Activated T-helper 1 cell treated with anti-CD3 and anti-CD28 coated beads, Interleukin-12 subunit alpha, Interleukin-12 subunit beta, Interleukin-2, Interleukin-4 antibody, amounts not matched to agents 30 ng/mL and 10 ng/mL and 1 ng/mL, durations not matched to agents 14 hours and 24 hours and 36 hours (primary cell): ENCODE data around the gene COL23A1. TPM values are rescaled to one million over a fixed set of nuclear protein-coding genes. Genes with fewer than 3 reads are reported as not detected.

ENCODE experiments used
- DNase-seq: peaks from one replicate; pipeline ENCODE4 v3.0.0; 2021; ENCODE audit warnings: low spot score
- H3K27ac Mint-ChIP-seq: one replicate; pipeline ENCODE4 v1.8.0; 2021; ENCODE audit warnings: mild to moderate bottlenecking, mixed read lengths
- H3K27me3 Mint-ChIP-seq: one replicate; pipeline ENCODE4 v1.8.0; 2022; ENCODE audit warnings: mild to moderate bottlenecking, moderate library complexity, mixed read lengths; ENCODE audit not compliant: insufficient read depth
- H3K36me3 Mint-ChIP-seq: one replicate; pipeline ENCODE4 v1.8.0; 2021; ENCODE audit warnings: low read depth, mixed read lengths
- H3K4me1 Mint-ChIP-seq: one replicate; pipeline ENCODE4 v1.8.0; 2021; ENCODE audit warnings: low read depth, mixed read lengths
- H3K4me3 Mint-ChIP-seq: one replicate; pipeline ENCODE4 v1.8.0; 2021; ENCODE audit warnings: mild to moderate bottlenecking, moderate library complexity, mixed read lengths
- H3K9me3 Mint-ChIP-seq: one replicate; pipeline ENCODE4 v1.8.0; 2021; ENCODE audit warnings: mixed read lengths
- intact Hi-C: fragments of 100-400 bp; cut with micrococcal nuclease; formaldehyde crosslinking; loops from one replicate; pipeline ENCODE4 v1.15.1; 2024
- total RNA-seq: library from RNA; stranded (reverse); gene quantifications from 2 replicates; pipeline ENCODE4 v1.2.3, GENCODE V29; 2022

COL23A1 gene
- total RNA-seq, 1 donor from 2014 or later, result not detected

GRCh38 chr5:178285399-178286225 lies 304.6 kb downstream of the COL23A1 start:
- Mint-ChIP-seq H3K27me3 (peaks cover 4% of the 10 kb centered on the region), H3K9me3 (peaks cover 11% of the 10 kb centered on the region), H3K4me3 (no peak overlapping the region), H3K36me3 (no peaks in the 10 kb centered on the region), H3K27ac (no peak overlapping the region), H3K4me1 (no peaks in the 10 kb centered on the region)
- DNase-seq, result no peak
- intact Hi-C loops, result no loop called here

- Mint-ChIP-seq H3K27me3 (peaks cover 4% of the 10 kb centered on the region), H3K36me3 (no peaks in the 10 kb centered on the region), H3K4me1 (peaks cover under 1% of the 10 kb centered on the region), H3K9me3 (peaks cover 11% of the 10 kb centered on the region), H3K4me3 (no peak overlapping the region), H3K27ac (no peak overlapping the region)
- no peak for DNase-seq
- intact Hi-C loops, result no loop called here
Observed at GRCh38 chr5:178284996-178285395, 305.2 kb downstream of the COL23A1 start.

- intact Hi-C loops, result no loop called here
- peaks cover 5% of the 10 kb centered on the region for H3K4me1 Mint-ChIP-seq
Observed at GRCh38 chr5:178284093-178284675, 306.0 kb downstream of the COL23A1 start.

GRCh38 chr5:178283520-178283919 lies 306.7 kb downstream of the COL23A1 start:
- Mint-ChIP-seq H3K9me3 (peaks cover 11% of the 10 kb centered on the region), H3K4me1 (peaks cover 5% of the 10 kb centered on the region), H3K27ac (no peak overlapping the region), H3K27me3 (peaks cover 7% of the 10 kb centered on the region), H3K4me3 (no peak overlapping the region), H3K36me3 (no peaks in the 10 kb centered on the region)
- intact Hi-C loops, result no loop called here
- no peak for DNase-seq

More at GRCh38 chr5:178284093-178284675, 306.0 kb downstream of the COL23A1 start:
- DNase-seq, result no peak
- H3K27ac Mint-ChIP-seq, result no peak overlapping the region
- peaks cover 11% of the 10 kb centered on the region for H3K9me3 Mint-ChIP-seq
- H3K27me3 Mint-ChIP-seq, result peaks cover 7% of the 10 kb centered on the region
- no peak overlapping the region for H3K4me3 Mint-ChIP-seq
- H3K36me3 Mint-ChIP-seq, result no peaks in the 10 kb centered on the region

- peaks cover 11% of the 10 kb centered on the region for H3K9me3 Mint-ChIP-seq
- no peak overlapping the region for H3K27ac Mint-ChIP-seq
- H3K4me1 Mint-ChIP-seq, result peaks cover 5% of the 10 kb centered on the region
- intact Hi-C loops, result no loop called here
- peaks cover 9% of the 10 kb centered on the region for H3K27me3 Mint-ChIP-seq
- H3K4me3 Mint-ChIP-seq, result no peak overlapping the region
- H3K36me3 Mint-ChIP-seq, result no peaks in the 10 kb centered on the region
- no peak for DNase-seq
Observed at GRCh38 chr5:178282391-178282790, 307.8 kb downstream of the COL23A1 start.

- Mint-ChIP-seq H3K4me1 (peaks cover 5% of the 10 kb centered on the region), H3K4me3 (no peak overlapping the region), H3K9me3 (peaks cover 11% of the 10 kb centered on the region), H3K27me3 (peaks cover 9% of the 10 kb centered on the region), H3K27ac (no peak overlapping the region), H3K36me3 (no peaks in the 10 kb centered on the region)
- no peak for DNase-seq
- intact Hi-C loops, result no loop called here
Observed at GRCh38 chr5:178281331-178281730, 308.9 kb downstream of the COL23A1 start.

- Mint-ChIP-seq H3K4me1 (peaks cover 5% of the 10 kb centered on the region), H3K27ac (no peak overlapping the region), H3K4me3 (no peak overlapping the region), H3K36me3 (no peaks in the 10 kb centered on the region), H3K9me3 (peaks cover 11% of the 10 kb centered on the region), H3K27me3 (peaks cover 9% of the 10 kb centered on the region)
- DNase-seq, result no peak
- intact Hi-C loops, result loop anchor here (1.0 kb wide), 3 partner anchors 271 to 1214 kb away; partner anchors contain the start of gene COL23A1
Observed at GRCh38 chr5:178280631-178281030, 309.6 kb downstream of the COL23A1 start.

- intact Hi-C loops, result loop anchor here (1.0 kb wide), 3 partner anchors 271 to 1214 kb away; partner anchors contain the start of gene COL23A1
- Mint-ChIP-seq H3K9me3 (peaks cover 11% of the 10 kb centered on the region), H3K4me3 (no peak overlapping the region), H3K27me3 (peaks cover 9% of the 10 kb centered on the region), H3K36me3 (no peaks in the 10 kb centered on the region), H3K27ac (no peak overlapping the region), H3K4me1 (peaks cover 5% of the 10 kb centered on the region)
- peak; percentile 33 for DNase-seq
Observed at GRCh38 chr5:178279723-178280438, 310.3 kb downstream of the COL23A1 start.

GRCh38 chr5:178279026-178279722 lies 311.0 kb downstream of the COL23A1 start:
- H3K4me3 Mint-ChIP-seq, result no peak overlapping the region
- no peak overlapping the region for H3K27ac Mint-ChIP-seq
- H3K27me3 Mint-ChIP-seq, result peaks cover 9% of the 10 kb centered on the region
- no peaks in the 10 kb centered on the region for H3K36me3 Mint-ChIP-seq
- peaks cover 5% of the 10 kb centered on the region for H3K4me1 Mint-ChIP-seq
- intact Hi-C loops, result no loop called here
- peaks cover 11% of the 10 kb centered on the region for H3K9me3 Mint-ChIP-seq
- DNase-seq, result no peak

GRCh38 chr5:178278358-178279023 lies 311.7 kb downstream of the COL23A1 start:
- H3K4me3 Mint-ChIP-seq, result no peak overlapping the region
- H3K36me3 Mint-ChIP-seq, result no peaks in the 10 kb centered on the region
- peaks cover 5% of the 10 kb centered on the region for H3K4me1 Mint-ChIP-seq
- H3K27me3 Mint-ChIP-seq, result peaks cover 9% of the 10 kb centered on the region
- intact Hi-C loops, result no loop called here
- no peak for DNase-seq
- H3K9me3 Mint-ChIP-seq, result peaks cover 4% of the 10 kb centered on the region
- H3K27ac Mint-ChIP-seq, result no peak overlapping the region

- Mint-ChIP-seq H3K36me3 (no peaks in the 10 kb centered on the region), H3K9me3 (no peaks in the 10 kb centered on the region), H3K27me3 (peaks cover 7% of the 10 kb centered on the region), H3K27ac (no peak overlapping the region), H3K4me1 (peaks cover 5% of the 10 kb centered on the region), H3K4me3 (no peak overlapping the region)
- intact Hi-C loops, result no loop called here
- no peak for DNase-seq
Observed at GRCh38 chr5:178277866-178278265, 312.3 kb downstream of the COL23A1 start.

GRCh38 chr5:178277346-178277745 lies 312.8 kb downstream of the COL23A1 start:
- Mint-ChIP-seq H3K36me3 (no peaks in the 10 kb centered on the region), H3K27ac (no peak overlapping the region), H3K9me3 (no peaks in the 10 kb centered on the region), H3K4me1 (peaks cover 5% of the 10 kb centered on the region), H3K4me3 (no peak overlapping the region), H3K27me3 (peaks cover 5% of the 10 kb centered on the region)
- intact Hi-C loops, result no loop called here
- no peak for DNase-seq
